NCI-H2029 treated with DMSO at 0.1 percent for 48 hours (cell line): ENCODE results near the gene TOR4A.
"Not testable (repeated sequence)": the region's sequence is repeated elsewhere in the genome, so short reads cannot be mapped to it uniquely, and the experiment has no call there.

Experiments
- DNase-seq: peaks from one replicate; lab custom pipeline; 2025; lab: John Stamatoyannopoulos, UW

The TOR4A gene

GRCh38 chr9:137319011-137319738 lies 41.6 kb downstream of the TOR4A start:
- DNase-seq = no peak

GRCh38 chr9:137319739-137320551 lies 42.4 kb downstream of the TOR4A start:
- DNase-seq = no peak

DNA sequence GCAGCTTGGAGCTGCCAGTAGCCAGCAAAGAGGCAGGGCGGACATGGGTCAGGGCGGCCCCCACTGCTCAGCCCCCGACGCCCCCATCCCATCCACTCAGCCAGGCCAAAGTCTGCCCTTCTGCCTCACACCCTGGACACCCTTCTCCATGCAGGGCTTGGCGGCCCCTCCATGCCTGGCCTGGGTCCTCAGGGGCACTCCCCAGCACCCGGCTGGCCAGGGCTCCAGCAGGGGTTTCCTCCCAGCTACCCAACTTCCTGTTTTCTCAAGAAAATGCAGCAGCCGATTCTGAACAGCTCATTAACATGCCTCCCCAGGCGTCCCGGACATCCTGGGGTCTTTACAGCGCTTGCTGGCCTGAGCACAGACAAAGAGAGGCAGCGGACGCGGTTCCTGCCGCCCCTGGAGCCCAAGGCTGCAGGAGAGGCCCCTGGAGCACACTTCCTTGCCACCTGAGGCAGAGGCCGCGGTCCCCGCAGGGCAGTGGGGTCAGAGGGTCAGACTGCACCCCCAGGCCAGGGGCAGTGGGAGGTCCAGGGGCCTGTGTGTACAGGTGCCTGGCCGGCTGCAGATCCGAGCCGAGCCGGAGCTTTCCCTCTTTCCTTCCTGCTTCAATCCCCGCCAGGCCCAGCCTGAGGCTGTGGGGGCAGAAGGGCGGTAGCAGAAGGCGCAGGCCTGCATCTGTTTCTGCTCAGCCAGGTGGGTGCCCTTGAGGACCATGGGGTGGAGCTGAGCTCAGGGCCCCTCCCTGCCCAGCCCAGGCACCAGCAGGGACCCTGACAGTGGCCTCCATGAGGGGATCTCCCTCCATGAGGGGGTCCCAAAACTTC lies 43.2 kb downstream of the TOR4A start:
- no peak for DNase-seq

- DNase-seq = no peak
Observed at GRCh38 chr9:137321726-137322361, 44.3 kb downstream of the TOR4A start.

GRCh38 chr9:137323531-137324331 lies 46.2 kb downstream of the TOR4A start:
- no peak for DNase-seq

- DNase-seq = no peak
Observed at GRCh38 chr9:137325124-137325523, 47.6 kb downstream of the TOR4A start.

DNA sequence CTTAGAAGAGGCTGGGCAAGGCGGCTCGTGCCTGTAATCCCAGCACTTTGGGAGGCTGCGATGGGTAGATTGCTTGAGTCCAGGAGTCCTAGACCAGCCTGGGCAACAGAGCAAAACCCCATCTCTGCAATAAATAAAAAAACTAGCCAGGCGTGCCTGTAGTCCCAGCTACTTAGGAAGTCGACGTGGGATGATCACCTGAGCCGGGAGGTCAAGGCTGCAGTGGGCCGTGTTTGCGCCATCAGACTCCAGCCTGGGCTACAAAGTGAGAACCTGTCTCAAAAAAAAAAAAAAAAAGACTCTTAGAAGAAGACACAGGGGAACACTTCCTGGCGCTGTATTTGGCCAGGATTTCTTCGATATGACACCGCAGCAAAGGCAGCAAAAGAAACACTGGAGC lies 48.3 kb downstream of the TOR4A start:
- DNase-seq = no peak

- no peak for DNase-seq
Observed at GRCh38 chr9:137326445-137327065, 49.0 kb downstream of the TOR4A start.

DNA sequence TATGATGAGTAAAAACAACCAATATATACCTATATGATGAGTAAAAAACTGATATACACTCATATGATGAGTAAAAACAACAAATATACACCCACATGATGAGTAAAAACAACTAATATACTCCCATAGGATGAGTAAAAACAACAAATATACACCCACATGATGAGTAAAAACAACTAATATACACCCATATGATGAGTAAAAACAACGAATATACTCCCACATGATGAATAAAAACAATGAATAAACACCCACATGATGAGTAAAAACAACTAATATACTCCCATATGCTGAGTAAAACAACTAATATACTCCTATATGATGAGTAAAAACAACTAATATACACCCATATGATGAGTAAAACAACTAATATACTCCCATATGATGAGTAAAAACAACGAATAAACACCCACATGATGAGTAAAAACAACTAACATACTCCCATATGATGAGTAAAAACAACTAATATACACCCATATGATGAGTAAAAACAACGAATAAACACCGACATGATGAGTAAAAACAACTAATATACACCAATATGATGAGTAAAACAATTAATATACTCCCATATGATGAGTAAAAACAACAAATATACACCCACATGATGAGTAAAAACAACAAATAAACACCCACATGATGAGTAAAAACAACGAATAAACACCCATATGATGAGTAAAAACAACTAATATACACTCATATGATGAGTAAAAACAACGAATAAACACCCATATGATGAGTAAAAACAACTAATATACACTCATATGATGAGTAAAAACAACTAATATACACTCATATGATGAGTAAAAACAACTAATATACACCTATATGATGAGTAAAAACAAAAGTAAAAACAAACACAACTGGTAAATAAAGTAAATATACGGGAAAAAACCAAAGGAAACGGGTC lies 50.4 kb downstream of the TOR4A start:
- DNase-seq = not testable (repeated sequence)

- DNase-seq = not testable (repeated sequence)
Observed at GRCh38 chr9:137329590-137329989, 52.1 kb downstream of the TOR4A start.

DNA sequence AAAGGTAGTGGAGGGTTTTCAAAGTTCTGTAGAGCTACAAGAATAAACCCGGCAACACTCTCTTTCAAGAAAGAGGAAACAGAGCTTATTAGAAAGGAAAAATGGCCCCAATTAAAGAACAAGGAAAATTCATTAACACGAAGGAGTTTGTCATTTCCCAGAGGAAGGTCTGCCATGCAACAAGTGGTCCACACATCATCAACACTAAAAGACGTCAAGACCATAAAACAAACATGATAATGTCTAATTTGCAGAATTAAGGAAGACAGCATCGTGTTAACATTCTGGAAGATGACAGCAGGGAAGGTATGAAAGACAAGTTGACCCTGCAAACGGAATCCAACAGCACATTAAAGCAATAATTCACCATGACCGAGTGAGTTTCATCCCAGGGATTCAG lies 53.2 kb downstream of the TOR4A start:
- no peak for DNase-seq

DNA sequence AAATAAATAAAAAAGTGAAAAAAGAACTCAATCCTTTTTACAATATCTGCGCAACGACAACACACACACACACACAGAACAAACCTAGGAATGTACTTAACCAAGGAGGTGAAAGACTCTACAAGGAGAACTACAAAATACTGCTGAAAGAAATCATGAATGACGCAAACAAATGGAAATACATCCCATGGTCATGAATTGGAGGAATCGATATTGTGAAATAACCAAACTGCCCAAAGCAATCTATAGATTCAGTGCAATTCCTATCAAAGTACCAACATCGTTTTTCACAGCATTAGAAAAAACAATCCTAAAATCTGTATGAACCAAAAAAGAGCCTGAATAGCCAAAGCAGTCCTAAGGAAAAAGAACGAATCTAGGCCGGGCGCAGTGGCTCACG lies 54.4 kb downstream of the TOR4A start:
- DNase-seq = no peak
